Cerebellar cortex (tissue), 1 donor: ENCODE results near the gene UBE2Q2.
"Not testable (repeated sequence)": the region's sequence is repeated elsewhere in the genome, so short reads cannot be mapped to it uniquely, and the experiment has no call there.

Experiments
- DNase-seq: peaks from one replicate; pipeline ENCODE4 v3.0.0-alpha.2; 2015; ENCODE audit warnings: low spot score

The UBE2Q2 gene

DNA sequence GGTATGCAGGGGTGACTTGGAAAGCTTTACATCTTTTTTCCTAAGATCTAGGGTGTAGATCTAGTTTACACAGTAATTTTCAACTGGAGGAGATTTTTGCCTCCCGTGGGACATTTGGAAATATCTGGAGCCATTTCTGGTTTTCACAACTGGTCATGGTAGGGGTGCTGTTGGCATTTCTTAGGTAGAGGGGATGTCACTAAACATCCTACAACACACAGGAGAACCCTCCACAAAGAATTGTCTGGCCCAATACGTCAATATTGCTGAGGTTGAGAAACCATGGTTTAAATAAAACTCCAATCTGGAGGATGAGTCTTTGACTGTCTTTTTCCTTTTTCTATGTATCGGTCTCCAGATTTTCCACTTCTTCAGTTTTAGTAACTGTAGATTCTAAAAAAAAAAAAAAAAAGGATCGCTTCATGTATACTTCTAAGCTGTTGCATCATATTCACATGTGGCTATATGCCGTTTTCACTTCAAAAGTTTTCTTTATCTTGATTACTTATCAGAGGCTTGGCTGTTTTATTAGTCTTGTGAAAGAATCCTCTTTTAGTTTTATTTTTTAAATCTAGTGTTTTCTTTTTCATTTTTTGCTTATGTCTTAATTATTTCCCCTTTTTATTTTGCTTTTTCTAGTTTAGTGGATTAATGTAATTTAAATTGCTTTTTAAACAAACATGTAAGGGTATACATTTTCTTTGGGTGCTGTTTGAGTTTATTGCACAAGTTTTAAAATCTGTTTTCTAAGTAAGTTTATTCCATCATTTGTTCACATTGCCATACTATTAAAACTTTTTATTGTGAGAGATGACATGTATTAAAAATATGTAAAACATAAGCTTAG is 21.2 kb downstream of the UBE2Q2 start:
- DNase-seq: no peak

DNA sequence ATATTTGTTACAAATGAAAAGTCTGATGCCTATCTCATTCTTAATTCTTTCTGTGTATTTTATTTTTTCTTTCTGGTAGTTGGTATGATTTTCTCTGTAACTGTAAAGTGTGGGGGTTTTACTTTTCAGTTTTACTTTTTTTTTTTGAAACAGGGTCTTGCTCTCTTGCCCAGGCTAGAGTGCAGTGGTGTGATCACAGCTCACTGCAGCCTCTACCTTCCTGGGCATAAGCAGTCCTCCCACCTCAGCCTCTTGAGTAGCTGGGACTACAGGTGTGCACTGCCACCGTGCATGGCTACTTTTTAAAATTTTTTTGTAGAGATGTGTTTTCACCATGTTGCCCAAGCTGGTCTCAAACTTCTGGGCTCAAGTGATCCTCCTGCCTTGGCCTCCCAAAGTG is 22.8 kb downstream of the UBE2Q2 start:
- DNase-seq: not testable (repeated sequence)

DNA sequence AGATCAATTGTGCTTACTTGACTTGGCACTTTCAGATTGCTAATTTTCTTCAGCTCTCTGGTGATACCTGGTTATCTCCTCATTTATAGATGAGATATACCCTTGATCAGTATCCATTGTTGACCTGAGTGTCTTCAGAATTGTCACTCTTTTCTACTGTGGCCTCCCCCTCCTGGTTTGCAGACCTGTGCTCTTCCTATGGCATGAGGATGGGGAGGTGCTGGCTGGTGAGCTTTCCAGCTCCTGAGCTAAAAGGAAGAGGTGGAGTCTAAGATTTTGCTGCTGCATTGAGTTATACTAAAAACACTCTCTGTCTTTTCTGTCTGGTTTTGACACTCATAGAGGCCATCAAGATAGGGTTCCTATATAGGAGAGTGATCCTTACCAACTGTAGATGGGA is 23.7 kb downstream of the UBE2Q2 start:
- no peak for DNase-seq

DNA sequence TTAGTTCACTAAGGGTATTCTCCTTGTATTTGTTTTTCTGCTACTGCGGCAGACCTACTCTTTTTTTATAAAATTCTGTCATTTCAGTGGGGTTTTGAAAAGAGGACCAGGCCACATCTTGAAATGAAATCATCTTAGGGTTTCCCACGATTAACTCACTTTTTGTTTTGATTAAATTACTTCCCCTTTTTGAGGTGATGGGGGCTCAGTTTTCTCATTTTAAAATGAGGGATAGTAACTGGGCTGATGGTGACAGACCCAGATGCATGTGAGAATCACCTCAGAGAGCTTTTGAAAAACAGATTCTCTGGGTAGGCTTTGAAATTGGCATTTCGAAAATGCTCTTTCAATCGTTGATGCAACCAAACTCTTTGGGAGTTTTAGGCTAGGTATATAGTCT is 24.2 kb downstream of the UBE2Q2 start:
- no peak for DNase-seq

DNA sequence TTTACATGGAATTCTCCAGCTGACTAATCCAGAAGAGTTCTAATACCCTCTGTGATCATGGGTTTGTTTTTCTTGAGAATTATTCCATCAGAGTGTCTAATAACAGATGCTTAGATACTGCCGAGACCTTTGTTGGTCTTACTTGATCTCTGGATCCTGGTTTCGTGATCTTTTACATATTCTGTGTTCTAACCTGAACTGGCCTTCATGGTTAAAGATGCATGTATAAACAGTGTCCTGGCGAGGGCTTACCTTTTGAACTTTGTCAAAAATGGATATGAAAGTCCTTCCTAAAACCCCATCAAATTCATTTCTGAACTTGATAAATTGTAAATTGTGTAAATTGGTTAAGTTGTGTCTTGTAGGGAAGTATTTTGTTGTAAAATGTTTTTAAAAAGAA is 24.8 kb downstream of the UBE2Q2 start:
- DNase-seq: no peak

DNA sequence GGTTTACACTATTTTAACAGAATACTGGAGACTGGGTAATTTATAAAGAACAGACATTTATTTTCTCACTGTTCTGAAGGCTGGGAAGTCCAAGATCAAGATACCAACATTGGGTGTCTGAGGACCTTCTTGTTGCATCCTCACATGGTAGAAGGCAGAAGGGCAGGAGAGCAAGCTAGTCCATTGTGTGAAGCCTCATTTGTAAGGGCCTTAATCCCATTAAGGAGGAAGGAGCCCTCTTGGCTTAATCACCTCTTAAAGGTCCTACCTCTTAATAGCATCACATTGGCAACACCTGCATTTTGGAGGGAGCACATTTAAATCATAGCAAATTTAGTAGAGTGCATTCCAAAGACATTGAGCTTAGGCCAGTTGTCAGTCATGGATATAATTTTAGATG is 26.2 kb downstream of the UBE2Q2 start:
- no peak for DNase-seq

DNA sequence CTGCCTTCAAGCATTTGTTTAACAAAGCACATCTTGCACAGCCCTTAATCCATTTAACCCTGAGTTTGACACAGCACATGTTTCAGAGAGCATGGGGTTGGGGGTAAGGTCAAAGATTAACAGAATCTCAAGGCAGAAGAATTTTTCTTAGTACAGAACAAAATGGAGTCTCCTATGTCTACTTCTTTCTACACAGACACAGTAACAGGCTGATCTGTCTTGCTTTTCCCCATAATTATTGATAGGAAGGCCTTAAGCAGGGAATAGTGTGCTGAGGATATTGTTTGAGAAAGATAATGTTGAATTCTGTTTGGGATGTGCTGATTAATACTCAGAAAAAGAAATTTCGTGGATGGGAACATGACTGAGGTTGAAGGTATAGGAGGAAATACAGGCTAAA is 28.3 kb downstream of the UBE2Q2 start:
- not testable (repeated sequence) for DNase-seq

DNA sequence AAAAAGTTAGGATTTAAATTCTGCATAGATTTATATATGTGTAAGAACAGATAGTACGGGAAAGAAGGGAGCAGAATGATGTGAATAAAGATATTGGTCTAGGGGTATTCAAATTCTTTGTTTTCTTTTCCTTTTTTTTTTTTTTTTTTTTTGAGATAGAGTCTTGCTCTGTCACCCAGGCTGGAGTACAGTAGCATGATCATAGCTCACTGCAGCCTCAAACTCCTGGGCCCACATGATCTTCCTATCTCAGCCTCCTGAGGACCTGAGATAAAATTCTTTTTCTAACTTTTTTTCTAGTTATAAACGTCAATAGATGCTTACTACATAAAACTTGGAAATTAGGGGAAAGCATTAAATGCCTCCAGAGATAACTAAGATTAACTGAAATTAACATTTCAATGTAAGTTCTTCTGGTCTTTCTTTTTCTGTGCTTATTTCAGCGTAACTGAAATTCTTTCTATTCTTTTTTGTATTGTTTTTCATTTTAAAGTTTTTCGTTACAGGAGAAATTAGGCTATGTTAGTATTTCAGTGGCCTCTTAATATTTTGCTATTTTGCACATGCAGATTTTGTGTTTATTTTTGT is 29.2 kb downstream of the UBE2Q2 start:
- DNase-seq: no peak

DNA sequence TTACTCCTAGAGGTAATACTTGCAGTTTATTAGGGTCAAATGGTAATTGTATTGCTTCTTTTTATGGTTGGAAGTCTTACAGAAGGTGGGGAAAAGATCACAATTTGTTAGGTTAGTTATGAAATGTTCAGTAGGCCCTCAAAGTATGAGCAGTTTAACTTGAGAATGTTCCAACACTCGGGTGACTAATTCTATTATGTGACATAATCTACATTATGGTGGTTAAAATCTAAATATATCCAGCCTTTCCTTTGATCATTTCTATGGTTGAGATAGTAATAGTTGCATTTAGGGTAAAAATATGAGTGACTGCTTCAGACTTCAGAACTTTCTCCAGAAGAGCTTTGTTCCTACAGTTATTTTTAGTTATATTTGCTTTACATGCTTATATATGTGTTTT is 40.8 kb downstream of the UBE2Q2 start:
- no peak for DNase-seq

DNA sequence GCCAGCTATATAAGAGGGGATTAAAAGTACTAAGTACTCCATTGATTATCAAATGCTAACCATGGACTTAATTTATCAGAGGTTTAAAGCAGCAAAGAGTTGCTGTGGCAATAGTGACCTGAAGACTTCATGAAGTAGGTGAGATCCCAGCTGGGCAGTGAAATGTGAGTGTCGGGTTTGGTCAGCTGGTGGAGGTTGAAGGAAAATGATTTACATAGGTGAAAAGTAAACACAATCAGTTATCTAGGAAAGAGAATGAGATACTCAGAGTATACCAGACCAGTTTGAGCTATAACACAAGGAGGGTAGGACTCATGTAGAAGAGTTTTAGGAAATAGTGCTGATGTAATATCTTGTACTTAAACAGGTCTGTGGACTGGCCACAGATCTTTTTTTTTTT is 43.9 kb downstream of the UBE2Q2 start:
- no peak for DNase-seq

DNA sequence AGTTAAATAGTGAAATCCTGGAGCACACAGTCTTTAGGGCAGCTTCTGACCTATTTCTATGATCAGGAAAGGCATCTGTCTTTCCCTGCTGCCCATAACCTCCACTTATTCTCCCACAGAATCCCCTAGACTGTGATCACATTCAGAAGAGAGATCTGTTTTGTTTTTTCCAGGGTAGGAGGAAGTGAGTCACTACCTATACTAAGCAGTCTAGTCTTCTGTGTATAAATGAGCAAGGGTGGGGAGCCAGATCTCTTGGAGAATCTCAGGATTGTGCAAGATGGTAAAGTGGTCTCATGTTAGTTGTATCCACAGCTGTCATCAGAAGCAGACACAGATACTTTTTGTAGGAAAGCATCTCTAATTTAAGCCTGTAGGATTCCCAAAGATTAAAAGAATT is 48.6 kb downstream of the UBE2Q2 start:
- no peak for DNase-seq

DNA sequence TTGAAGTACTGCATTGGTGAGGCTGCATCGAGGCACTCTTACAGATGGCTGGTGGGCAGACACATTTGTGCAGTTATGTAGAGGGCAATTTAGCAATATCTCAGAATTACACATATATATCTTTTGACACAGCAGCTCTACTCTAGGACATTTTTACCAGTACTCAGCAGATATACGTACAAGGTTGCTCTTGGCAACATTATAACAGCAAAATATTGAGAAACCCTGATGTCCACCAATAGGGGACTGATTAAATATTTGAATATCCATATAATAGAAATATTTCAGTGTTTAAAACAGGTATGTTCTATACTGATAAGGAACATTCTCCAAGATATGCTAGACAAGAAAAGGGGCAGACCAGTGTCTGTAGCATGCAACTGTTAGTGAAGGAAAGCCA is 52.5 kb downstream of the UBE2Q2 start:
- no peak for DNase-seq

DNA sequence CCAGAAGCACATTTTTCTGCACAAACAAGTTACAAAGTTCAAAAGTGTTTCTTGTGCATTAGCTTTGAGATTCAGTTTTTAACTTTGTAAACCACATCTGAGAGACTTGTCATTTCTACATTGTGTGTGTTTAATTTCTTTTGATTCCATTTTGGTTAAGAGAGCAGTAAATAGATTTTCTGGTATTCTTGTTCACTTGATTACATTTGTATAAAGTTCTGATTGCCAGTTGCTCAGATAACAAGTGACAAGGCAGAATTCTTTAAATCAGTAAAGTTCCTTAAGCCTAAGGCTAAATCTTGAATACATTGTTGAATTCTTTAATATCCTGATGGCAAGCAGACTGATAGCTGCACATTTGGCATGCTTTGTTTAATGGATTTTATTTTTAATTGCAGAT is 57.3 kb downstream of the UBE2Q2 start:
- DNase-seq: no peak

DNA sequence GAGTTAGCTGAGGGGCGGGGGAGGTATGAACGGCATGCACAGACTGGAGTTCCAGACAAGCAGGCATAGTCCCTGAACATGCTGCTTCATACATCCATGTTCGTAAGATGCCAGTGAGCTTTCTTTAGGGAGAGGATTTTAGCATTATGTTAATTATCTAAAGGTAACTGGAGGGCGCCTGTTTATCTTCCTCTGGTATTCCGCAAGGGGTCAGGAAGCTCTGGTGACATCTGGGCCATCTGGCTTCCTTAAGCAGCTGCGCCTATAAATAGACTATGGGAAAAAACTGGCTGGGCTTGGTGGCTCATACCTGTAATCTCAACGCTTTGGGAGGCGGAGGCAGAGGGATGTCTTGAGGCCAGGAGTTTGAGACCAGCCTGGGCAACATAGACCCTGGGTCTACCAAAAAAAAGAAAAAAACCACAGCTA is 58.9 kb downstream of the UBE2Q2 start:
- DNase-seq: no peak

DNA sequence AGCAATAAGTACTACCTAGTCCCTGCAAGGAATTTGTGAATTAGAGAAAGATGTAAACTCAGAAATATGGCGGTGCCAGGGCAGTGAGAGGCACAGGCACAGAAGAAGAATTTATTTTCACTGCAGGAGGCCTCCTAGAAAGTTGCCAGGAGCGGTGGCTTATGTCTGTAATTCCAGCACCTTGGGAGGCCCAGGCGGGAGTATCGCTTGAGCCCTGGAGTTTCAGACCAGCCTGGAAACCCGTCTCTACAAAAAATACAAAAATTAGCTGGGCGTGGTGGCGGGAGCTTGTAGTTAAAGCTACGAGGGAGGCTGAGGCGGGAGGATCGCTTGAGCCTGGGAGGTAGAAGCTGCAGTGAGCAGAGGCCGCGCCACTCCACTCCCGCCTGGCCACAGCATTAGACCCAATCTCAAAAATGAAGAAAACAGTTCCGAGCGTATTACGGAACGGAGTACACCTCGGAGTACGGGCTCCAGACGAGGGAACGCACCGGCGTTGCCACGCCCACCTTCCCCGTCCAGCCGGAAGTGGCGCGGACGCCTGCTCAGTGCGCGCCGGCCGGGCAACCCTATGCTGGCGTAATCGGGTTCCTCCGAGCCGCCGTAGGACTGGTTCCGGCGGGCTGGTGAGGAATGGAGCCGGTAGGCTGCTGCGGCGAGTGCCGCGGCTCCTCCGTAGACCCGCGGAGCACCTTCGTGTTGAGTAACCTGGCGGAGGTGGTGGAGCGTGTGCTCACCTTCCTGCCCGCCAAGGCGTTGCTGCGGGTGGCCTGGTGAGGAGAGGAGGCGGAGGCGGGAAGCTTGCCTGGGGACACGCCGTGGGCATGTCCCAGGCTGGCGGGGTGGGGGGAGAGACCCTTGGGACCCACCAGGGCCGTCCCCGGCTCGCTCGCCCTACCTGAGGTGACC is 60.3 kb downstream of the UBE2Q2 start, which contains the start of gene FBXO22:
Gene FBXO22 (plus strand): TSS at position 548 of the 909 bp plus-strand sequence. CDS start 86 bp downstream, at position 634.
- DNase-seq: peak; percentile 87

DNA sequence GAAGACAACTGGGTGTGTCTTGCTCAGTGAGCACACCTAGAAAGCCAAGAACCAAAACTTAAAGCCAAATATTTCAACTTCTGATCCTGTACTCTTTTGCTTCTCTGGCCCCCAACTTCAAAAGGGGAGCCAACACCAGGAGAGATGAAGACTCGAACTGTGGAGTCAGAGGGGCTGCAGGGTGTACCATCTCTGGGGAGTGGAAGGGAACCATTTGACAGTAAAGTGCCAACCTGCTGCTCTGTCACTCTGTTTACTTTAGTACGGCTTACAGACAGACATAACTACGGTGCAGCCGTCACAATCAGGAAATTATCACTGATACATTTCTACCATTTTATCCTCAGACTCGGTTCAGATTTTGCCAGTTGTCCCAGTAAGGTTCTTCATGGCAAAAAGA is 62.0 kb downstream of the UBE2Q2 start:
- no peak for DNase-seq

DNA sequence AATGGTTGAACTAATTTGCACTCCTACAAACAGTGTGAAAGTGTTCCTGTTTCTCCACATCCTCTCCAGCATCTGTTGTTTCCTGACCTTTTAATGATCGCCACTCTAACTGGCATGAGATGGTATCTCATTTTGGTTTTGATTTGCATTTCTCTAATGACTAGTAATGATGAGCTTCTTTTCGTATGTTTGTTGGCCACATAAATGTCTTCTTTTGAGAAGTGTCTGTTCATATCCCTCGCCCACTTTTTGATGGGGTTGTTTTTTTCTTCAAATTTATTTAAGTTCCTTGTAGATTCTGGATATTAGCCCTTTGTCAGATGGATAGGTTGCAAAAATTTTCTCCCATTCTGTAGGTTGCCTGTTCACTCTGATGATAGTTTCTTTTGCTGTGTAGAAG is 67.1 kb downstream of the UBE2Q2 start:
- DNase-seq: not testable (repeated sequence)

DNA sequence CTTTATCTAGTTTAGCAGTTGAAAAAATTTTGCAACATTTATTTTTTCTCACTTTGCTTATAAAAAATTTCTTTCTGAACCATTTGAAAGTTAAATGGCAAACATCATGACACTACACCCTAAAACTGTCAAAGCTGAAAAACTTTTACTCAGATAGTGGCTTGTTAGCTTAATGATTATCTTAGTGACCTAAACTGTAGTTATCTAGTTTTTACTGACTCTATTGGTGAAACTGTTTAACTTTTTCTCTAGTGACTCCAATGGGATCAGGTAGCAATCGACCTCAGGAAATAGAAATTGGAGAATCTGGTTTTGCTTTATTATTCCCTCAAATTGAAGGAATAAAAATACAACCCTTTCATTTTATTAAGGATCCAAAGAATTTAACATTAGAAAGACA is 73.7 kb downstream of the UBE2Q2 start:
- DNase-seq: no peak

DNA sequence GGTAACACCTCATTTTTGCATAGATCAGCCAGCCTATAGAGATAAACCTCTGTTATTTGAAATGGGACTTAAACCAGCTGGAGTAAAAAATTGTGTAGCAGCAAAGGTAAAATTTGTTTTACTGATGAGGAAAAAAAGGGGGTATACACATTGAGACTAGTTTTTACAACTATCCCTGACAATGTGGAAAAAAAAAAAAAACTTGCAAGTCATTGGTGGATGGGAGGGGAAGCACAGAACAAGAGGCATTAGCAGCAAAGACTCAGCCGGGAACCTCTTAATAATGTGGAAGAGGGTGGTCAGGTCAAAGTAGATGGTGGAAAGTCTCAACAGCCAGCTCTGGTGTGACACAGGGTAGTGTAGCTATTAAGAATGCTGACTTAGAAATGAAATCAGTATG is 74.9 kb downstream of the UBE2Q2 start:
- DNase-seq: no peak

DNA sequence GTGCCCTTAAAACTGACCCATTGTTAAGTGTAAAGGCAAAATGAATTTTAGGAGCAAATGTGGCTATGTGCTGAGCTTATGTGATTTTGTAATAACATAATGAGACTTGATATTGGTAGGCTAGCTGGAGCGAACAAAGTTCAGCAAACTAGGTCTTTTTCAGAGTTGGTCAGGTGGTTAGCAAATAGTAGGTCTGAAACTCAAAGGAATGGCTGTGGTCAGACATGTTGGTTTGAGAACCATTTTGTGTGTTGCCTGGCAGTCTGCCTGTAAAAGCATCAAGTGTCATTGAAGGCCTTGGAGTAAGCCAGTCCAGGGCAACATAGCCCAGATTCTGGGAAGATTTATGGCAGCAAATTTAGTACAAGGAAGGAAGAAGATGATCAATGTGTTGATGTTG is 76.8 kb downstream of the UBE2Q2 start:
- no peak for DNase-seq

DNA sequence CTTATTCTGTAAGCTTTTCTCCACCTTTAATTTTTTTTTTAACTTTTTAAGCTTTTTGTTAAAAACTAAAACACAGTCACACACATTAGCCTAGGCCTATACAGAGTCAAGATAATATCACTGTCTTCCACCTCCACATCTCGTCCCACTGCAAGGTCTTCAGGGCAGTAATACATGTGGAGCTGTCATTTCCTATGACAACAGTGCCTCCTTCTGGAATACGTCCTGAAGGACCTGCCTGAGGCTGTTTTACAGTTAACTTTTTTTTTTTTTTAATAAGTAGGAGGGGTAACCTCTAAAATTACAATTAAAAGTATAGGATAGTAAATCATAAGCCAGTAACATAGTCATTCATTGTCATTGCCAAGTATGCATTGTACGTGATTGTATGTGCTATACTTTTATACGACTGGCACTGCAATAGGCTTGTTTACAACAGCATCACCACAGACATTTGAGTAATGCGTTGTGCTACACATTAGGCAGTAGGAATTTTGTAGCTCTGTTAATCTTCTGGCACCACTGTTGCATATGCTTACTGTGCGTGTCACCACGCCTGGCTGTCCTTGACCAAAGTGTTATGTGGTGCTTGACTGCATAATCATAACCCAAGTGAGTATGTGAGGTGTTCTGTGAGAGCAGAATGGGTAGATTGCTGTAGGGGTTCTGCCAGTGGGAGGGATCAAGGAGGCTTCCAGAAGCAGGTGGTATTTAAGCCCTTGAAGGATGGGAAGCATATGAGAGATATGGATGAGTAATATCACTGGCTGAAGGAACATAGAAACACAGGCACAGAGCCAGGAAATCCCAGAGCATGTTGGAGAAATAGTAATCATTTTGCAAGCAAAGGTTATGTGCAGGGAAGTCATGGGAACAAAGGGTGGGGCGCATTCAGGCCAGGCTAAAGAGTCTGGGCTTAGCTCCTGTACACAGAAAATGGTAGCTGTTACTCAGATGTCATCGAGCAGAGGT is 78.8 kb downstream of the UBE2Q2 start:
- peak; percentile 46 for DNase-seq
